LNCaP clone FGC (cell line): ENCODE data around the gene CLNK.

Experiments
- DNase-seq: peaks from one replicate; pipeline ENCODE4 v3.0.0-alpha.2; 2011; ENCODE audit warnings: low read depth
- H3K4me3 ChIP-seq: 2 replicates; pipeline ENCODE4 v1.5.1; 2011; ENCODE audit warnings: mild to moderate bottlenecking, low read depth, low read length, control low read depth
- TF ChIP-seq, protein P1 (sequence below): IDR thresholded peaks from 2 replicates; pipeline ENCODE4 v1.5.1; 2012; ENCODE audit warnings: mild to moderate bottlenecking; ENCODE audit not compliant: control insufficient read depth, insufficient read depth; ENCODE audit errors: extremely low read depth

CLNK gene

DNA sequence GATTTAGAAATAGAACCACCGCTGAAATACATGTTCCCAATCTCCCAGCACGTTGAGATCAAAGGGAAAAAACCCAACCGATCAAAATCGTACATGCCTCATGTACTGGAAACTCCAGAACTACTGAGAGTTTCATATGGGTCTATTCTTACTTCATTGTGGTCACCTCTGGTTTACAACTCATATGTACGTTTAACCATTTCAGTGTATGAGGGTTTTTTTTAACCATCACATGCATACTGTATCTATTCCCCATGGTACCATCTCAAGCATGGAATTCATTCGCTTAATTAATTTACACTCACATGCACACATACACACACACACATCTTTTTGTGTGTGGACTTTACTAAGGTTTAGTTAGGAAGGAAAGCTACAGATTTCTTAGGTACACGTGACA, 46.0 kb upstream of the CLNK start:
- no peak overlapping the region for H3K4me3 ChIP-seq
- TF ChIP-seq, protein P1, sequence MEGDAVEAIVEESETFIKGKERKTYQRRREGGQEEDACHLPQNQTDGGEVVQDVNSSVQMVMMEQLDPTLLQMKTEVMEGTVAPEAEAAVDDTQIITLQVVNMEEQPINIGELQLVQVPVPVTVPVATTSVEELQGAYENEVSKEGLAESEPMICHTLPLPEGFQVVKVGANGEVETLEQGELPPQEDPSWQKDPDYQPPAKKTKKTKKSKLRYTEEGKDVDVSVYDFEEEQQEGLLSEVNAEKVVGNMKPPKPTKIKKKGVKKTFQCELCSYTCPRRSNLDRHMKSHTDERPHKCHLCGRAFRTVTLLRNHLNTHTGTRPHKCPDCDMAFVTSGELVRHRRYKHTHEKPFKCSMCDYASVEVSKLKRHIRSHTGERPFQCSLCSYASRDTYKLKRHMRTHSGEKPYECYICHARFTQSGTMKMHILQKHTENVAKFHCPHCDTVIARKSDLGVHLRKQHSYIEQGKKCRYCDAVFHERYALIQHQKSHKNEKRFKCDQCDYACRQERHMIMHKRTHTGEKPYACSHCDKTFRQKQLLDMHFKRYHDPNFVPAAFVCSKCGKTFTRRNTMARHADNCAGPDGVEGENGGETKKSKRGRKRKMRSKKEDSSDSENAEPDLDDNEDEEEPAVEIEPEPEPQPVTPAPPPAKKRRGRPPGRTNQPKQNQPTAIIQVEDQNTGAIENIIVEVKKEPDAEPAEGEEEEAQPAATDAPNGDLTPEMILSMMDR: no peak
- no peak for DNase-seq

DNA sequence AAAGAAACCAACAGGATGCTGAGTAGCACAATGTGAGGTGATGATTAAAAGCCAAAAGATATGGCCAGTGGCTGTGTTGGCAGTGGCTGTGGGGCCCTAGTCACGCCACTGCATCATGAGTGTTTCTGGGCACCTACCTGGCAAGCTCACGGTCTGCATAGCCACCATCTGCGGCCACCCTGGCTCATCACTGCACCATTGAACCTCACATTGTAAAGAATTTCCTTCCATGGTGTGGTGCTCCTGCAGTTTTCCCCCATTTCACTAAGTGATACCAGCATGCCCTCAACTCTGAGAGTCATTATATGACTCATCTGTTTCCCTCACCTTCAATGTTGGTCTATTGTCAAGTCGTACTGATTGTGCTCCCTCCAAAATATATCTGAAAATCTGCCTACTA, 45.5 kb upstream of the CLNK start:
- H3K4me3 ChIP-seq: no peak overlapping the region
- TF ChIP-seq, protein P1: no peak
- no peak for DNase-seq

DNA sequence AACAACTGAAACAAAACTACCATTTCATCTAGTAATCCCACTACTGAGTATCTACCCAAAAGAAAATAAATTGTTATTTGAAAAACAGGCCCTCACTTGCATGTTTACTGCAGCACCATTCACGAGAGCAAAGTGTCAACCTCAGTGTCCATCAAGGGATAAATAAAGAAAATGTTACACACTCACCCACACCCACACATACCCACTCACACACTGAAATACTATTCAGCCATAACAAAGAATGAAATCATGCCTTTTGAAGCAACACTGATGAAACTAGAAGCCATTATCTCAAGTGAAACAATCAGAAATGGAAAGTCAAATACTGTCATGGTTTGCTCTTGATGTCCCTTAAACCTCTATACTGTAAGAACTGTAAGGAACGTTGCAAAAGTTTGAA, 44.8 kb upstream of the CLNK start:
- no peak overlapping the region for H3K4me3 ChIP-seq
- TF ChIP-seq, protein P1: no peak
- no peak for DNase-seq

DNA sequence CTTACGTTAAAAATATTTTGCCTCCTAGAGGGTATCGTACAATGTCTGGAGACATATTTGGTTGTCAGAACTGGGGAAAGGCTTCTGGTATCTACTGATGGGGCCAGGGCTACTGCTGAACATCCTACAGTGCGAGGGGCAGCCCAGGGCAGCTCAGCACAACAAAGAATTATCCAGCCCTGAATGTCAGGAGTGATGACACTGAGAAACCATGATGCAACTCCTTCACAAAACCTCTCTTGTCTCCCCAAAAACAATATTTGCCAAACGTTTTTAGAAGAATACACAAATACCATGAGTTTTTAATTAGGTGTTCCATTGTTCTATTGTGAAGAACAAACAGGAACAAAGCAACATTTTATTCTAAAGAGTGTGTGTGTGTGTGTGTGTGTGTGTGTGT, 43.4 kb upstream of the CLNK start:
- no peak for DNase-seq
- no peak overlapping the region for H3K4me3 ChIP-seq
- TF ChIP-seq, protein P1: no peak

DNA sequence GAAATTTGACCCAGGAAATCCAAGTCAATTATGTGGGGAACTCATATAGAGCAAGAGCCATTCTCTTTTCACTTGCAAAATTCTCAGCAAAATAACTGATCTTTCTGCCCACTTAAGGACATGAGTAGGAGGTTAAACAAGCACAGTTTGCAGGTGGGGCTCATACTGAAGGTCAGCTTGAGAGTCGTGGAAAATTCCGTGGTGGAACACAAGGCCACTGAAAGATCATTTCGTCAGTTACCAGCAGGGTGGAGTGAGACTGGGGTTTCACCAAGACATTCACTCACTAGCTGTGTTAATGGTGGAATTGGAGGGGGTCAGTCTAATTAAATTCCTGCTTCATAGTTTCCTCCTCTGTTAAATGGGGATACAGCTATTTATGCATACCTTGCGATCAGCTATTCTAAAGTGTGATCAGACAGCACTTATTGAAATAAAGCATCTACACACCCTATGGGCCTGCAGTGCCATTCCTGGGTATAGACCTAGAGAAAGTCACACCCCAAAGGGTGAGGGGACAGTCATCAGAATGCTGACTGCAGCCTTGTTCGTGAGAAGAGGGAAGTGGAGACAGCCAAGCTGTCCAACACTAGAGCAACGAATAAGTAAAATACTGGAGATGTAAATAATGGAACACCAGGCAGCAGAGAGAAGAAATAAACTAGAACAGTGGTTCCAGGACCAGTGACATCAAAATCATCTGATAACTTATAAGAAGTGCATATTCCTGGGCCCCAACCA, 42.7 kb upstream of the CLNK start:
- TF ChIP-seq, protein P1: no peak
- no peak overlapping the region for H3K4me3 ChIP-seq
- DNase-seq: no peak

DNA sequence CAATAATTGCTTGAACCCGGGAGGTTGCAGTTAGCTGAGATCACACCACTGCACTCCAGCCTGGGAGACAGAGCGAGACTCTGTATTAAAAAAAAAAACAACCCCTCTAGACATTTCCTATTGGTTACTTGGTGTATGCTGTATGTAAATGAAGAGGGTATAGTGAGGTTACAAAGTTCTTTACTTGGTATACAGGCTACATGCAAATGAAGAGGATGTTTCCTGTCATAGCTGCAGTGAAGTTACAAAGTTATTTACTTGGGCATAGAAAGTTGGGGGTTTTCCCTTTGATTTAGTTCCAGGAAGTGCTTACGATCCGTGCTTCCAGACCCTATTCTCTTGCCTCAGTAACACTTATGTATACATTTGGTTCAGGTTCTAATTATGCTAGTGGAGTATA, 38.4 kb upstream of the CLNK start:
- no peak for DNase-seq
- TF ChIP-seq, protein P1: no peak
- H3K4me3 ChIP-seq: no peak overlapping the region

DNA sequence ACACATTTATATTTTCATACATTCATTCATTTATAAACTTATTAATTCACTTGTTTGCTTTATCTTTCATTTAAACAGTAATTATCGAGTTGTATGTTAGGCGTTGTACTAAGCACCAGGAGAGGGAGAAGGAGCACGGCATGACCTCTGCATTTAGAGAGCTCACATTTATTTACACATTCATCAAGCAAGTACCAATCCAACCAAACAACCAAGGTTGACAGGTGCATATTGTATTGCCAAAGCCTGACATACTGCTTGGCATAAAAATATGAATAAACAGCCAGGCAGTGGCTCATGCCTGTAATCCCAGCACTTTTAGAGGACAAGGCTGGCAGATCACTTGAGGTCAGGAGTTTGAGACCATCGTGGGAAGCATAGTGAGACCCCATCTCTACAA, 37.0 kb upstream of the CLNK start:
- H3K4me3 ChIP-seq: no peak overlapping the region
- TF ChIP-seq, protein P1: no peak
- DNase-seq: no peak
